T-helper 1 cell (primary cell): ENCODE measurements around the gene CIBAR2.

ENCODE experiments used
- DNase-seq, 5 donors: peaks; one replicate each; pipeline ENCODE4 v3.0.0-alpha.2; 2012 to 2020

Gene CIBAR2

GRCh38 chr16:85101956-85102630 lies 10.2 kb downstream of the CIBAR2 start:
- DNase-seq: no peak

- no peak for DNase-seq
These were observed 12.0 kb downstream of the CIBAR2 start for GRCh38 chr16:85100265-85100664.

DNA sequence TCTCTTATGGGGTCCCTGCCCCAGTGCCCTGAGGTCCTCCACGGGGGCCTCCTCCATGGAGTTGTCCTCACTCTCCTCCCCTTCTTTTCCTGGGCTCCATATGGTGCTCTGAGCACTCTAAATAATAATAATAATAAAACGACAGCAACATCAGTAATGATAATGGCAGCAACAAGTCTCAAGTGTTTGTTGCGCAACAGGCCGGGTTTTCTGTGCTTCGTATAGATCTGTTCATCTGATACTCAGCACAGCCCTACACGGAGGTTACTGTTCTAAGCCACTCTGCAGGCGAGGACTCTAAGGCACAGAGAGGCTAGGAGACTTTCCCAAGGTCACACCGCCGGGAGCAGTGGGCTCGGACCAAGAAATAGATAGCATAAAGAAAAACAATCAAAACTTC lies 13.7 kb downstream of the CIBAR2 start:
- no peak for DNase-seq

GRCh38 chr16:85096921-85097320 lies 15.4 kb downstream of the CIBAR2 start:
- no peak for DNase-seq

GRCh38 chr16:85094812-85095211 lies 17.5 kb downstream of the CIBAR2 start:
- DNase-seq: no peak

DNA sequence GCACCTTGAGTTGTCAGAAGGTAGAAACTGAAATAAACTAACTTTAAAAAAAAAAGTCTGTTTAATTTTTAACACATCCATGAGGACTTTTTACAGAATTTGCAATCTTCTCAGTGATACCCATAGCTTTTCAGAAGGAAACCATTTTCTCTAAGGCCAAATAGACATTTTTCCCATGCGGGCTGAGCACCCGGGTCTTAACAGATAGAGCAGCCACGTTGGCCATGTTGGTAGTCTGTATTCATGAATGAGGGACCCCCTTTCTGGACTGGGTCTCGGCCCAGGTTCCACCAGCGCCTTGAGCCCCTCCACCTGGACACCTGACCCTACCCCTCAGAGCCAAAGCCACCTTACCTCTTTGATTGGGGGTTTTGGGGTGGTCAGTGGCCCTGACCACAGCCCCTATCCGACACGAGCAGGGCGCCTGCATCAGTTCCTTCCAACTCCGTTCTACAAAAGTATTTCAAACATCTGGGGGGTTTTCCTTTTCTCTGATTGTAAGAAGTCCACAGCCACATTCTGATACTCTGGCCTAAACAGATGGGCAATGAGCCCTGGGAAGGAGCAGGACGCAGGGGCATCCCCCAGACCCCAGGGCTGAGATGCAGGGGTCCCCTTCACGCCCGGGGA lies 18.0 kb downstream of the CIBAR2 start:
- no peak for DNase-seq

DNA sequence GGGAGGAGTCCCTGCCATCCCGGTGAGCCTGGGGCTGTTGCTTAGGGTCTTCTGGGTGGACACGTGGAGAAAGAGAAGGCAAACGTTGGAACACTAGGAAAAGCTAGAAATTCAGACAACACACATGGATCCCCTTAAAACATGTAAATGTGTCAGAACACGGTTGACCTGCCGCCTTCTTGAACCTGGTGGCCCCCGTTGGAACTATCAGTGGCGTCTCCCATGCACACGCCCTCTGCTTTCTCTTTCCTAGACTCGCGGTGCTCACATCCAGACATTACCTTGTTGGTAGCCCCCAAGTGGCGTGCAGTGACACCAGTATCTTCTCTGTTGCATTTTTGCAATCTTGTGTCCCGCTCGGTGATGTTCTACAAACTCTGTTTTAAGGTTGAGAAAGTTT lies 18.6 kb downstream of the CIBAR2 start:
- DNase-seq: no peak

GRCh38 chr16:85092851-85093250 lies 19.4 kb downstream of the CIBAR2 start:
- DNase-seq: no peak

- no peak for DNase-seq
These were observed 20.0 kb downstream of the CIBAR2 start for GRCh38 chr16:85092309-85092708.

GRCh38 chr16:85091522-85091910 lies 20.8 kb downstream of the CIBAR2 start:
- DNase-seq: no peak

- DNase-seq: no peak
These were observed 21.3 kb downstream of the CIBAR2 start for GRCh38 chr16:85090873-85091521.

GRCh38 chr16:85090181-85090580 lies 22.1 kb downstream of the CIBAR2 start:
- DNase-seq: no peak

DNA sequence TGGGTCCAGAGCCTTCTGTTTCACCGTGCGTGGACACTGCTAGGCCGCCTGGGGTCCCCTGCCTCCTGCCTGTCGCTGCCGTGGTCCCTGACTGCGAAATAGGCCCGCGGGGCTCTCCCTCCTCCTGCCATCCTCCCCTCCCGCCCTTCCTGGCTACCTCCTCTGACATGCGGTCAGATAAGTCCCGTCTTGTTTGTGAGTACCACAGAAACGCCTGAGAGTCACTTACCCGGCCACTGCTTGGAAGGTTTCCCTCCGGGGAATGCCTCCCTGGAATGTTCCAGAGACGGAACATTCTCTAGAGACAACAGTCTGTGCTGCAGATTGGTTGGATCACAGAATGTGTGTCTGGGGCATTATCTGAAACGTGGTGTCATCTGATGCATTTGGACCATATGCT lies 22.7 kb downstream of the CIBAR2 start:
- no peak for DNase-seq

DNA sequence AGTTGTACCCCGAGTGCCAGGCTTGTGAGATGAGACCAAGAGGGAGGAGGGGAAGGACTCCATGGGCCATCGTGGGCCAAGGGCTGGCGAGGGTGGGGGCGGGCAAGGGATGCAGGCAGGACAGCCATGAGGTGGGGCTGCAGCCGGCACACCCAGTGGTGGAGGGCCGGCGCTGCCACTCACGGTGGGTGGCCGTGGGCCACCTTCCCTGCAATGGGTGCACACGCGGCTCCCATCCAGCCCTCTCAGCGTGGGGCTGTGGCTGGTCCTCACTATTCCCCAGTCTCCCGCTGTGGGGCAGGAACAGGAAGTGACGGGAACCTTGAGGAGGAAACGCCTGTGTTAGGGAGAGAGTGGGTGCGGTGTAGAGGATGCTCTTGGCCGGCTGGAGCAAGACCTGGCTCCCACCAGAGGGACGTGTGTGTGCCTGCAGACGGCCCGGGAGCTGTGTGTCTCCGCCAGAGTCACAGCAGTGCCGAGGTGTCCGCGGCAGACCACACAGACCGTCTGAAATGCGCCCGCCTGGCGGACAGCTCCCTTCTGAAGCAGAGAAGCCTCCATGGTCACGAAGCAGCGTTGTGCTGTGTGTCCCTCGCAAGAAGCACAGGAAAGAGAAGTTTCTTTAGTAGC lies 23.6 kb downstream of the CIBAR2 start:
- no peak for DNase-seq

DNA sequence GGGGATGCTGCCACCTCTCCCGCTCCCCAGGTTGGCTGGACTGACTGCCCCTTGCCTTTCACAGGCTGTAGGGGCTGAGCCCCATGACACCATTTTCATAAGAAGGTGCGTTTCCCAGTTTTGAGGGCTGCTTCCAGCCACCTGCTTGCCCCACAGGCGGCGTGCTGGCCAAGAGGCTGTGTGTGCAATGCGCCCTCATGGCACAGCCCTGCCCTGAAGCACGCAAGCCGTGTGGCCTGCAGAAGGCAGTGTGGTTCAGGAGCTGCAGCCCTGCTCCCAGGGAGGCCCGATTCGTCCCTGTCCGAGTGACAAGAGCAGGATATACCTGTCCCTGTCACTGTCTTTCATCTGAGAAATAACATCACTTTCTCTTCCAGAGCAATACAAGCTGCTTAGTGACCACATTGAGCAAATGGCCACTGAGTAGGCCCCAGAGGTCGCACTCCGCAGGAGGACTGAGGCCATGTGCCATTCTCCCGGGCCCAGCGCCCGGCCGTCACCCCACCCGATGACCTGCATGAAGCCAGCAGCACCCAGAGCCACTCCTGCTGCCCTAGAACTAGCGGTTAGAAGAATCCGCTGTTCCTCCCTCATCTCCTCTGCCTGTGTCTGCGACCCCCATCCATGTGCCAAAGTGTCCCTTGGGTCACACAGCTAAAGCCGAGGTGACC lies 24.2 kb downstream of the CIBAR2 start:
- no peak for DNase-seq

DNA sequence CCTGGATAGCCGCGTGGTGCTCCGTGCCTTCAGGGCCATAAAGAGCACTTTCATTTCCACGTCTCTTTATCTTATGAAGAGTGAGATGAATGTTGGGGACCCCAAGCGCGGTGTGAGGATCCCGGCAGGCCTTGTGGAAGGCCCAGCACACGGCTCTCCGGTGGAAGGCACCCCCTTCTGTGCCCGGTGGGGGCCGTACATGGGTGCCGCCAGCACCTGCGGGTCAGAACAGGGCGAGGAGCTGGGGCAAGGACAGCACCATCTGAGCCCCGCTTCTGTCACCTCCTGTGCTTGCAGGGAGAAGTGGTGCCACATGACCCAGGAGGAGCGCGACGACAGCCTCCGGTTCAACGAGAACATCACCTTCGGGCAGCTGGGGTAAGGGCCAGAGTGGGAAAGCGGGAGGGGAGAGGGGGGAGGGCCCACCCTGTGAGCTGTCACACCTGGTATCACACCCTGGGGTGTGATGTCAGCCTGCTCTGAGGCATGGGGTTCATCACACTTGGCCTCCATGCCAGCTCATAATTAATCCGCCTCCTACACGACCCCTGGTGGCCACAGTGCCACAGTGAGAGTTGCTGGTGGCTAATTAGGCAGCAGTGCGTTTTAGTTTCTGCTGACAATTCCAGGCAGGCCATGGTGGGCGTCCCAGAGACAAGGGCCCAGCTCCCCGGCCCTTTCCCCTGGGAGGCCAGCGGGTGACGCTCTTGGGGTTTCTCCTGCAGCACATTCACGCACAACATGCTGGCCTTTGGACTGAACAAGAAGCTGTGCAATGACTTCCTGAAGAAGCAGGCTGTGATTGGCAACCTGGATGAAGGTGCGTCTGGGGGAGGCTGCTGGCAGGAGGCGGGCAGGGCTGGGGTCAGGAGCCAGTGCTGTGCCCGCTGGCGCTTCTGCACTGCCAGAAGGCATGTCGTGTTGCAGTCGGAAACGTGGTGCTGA lies 25.7 kb downstream of the CIBAR2 start:
- DNase-seq: peak; percentile 41 to 60 (median 54)

- DNase-seq: no peak
These were observed 26.6 kb downstream of the CIBAR2 start for GRCh38 chr16:85085721-85086120.

DNA sequence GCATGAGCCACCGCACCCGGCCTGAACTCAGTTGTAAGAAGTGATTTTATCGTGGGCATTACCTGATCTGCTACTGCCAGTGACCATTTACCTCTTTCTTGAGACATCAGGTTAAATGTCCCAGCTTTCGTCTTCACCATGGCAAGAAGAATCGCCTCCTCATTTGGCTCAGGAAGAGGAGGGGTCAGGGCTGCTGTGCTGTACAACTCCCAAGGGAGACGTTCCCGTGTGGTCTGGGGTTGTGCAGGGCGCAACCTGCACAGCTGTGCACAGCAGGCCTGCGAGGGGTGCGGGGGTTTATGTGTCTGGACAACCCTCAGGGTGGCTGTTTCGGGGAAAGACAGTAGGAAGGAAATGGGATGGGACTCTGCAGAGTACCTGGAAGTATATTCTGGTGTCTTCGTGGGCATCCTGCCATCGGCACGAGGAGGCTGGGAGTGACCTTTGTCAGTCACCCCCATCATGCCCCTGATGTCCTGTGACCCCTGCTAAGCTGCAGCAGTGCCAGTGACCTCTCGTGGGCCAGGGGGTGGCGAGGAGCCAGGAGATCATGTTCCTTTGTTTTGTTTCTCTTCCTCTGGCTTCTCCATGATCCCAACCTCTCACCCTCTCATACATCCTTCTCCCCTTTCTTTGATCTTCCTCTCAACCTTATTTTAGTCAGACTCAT lies 27.3 kb downstream of the CIBAR2 start:
- DNase-seq: no peak

DNA sequence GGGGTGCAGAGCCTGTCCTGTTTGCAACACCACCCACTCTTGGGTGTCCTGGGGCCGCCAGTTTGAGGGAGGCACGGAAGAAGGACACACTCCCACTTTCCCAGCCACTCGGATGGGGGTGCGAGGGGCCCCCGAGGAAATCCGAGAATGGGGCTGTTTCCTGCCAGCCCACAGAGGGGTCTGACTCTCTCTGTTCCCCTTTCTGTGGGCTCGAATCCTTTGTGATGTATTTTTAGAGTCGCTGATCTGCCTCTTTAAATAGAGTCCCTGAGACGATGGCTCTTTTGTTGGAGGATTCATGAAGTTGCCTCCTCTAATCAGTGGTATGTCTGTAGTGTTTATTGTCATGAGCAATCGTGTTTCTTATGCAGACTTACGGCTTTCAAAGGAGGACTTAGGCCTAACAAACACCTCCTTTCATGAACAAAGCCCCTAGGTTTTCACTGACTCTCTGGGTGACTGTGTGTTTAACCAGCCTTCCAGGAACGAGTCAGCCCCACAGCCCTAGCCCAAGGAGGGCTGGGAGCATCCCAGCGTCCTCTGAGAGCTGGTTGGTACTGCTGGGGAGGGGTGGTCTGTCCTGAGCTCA lies 29.1 kb downstream of the CIBAR2 start:
- no peak for DNase-seq

DNA sequence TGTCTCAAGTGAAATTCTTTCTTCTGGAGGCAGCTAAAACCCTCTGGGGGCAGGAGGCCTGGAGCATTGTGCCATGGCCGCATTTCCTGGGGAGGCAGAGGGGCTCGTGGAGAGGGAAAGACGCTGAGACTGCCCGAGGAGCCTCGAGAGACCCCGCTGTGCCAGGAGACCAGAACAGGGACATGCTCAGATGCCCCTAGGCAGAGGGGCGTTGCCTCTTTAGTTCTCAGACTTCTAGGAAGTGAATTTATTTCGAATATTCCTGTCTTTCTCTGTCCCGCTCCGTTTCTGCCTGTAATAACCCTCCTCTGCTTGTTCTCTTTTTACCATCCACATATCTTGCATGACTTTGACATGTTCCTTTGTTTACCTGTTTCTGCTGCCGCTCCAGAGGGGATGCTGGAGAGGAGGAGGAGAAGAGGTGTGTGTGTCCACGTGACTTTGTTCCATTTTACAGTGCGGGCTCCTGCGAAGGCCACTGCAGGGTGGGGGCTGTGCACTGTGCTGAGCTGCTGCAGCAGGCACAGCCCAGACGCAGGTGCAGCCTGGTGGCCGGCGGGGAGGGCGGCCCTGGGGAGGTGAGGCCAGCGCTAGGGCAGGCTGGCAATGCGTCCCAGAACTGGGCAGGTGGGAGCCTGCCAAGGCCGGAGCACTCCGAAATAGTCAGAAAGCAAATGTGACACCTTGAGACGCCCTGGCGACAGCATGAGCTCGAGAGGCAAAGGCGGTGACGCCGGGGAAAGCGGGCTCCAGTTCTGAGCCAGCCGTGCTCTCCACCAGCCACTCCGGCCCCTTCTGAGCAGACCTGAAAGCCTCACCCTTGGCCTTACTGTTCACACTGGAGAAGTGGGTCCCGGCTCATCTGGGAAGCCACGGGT lies 29.9 kb downstream of the CIBAR2 start:
- no peak for DNase-seq
